HepG2 (cell line): Measurements from ENCODE around the gene STBD1. TPM values are rescaled to one million over a fixed set of nuclear protein-coding genes. Genes with fewer than 3 reads are reported as not detected.

ENCODE experiments used
- ATAC-seq: fragments of 200-7000 bp; cut with Tn5 transposase; 3 replicates; pipeline ENCODE4 v1.9.1; 2020; ENCODE audit warnings: mild to moderate bottlenecking, moderate library complexity
- BruUV-seq: library from RNA; stranded (reverse); fragments of 400-500 nt; replicated peaks from 2 replicates; lab custom pipeline; 2021; lab: Mats Ljungman, UMichigan
- CTCF ChIA-PET: fragments of 300-600 bp; formaldehyde crosslinking; extraction: SDS; loops from one replicate; lab custom pipeline; 2021; ENCODE audit warnings: low total read pairs, inconsistent platforms, low intra/inter-chr PET ratio; lab: Yijun Ruan, JAX
- POLR2A ChIA-PET: fragments of 350-600 bp; sonication (Branson Sonifier 250); formaldehyde crosslinking; loops from one replicate; lab custom pipeline; 2020; ENCODE audit warnings: antibody characterized with exemption, inconsistent platforms; lab: Yijun Ruan, JAX
- DNase-seq: peaks from one replicate; pipeline ENCODE4 v3.0.0-alpha.2; 2015; ENCODE audit warnings: low spot score
- FAIRE-seq: peaks from 3 replicates; lab custom pipeline; 2011; peaks lifted over from hg19 to GRCh38; lab: Jason Lieb, UNC
- H2AFZ ChIP-seq: one replicate; pipeline ENCODE4 v1.6.1; 2011; ENCODE audit warnings: low read length, inconsistent platforms
- H3K27ac ChIP-seq: fragments of 300-600 bp; 3 replicates; pipeline ENCODE4 v1.8.0; 2011; ENCODE audit warnings: mixed run types, mild to moderate bottlenecking, mixed read lengths, low read length, inconsistent platforms; ENCODE audit not compliant: insufficient read depth; ENCODE audit errors: extremely low read length
- H3K27me3 ChIP-seq, 2 experiments: fragments of 200-600 bp in 1 of 2; 2 replicates in 1 of 2; 3 replicates in 1 of 2; pipeline versions ENCODE4 v1.6.0 to v1.8.0; 2011; ENCODE audit warnings: low read length in 2 of 2, mild to moderate bottlenecking in 2 of 2, moderate library complexity in 2 of 2, inconsistent platforms in 1 of 2; ENCODE audit not compliant: insufficient read depth in 2 of 2, control insufficient read depth in 1 of 2
- H3K36me3 ChIP-seq, 2 experiments: fragments of 200-600 bp in 1 of 2; replicated peaks in 1 of 2; 2 replicates in 1 of 2; 3 replicates in 1 of 2; pipeline versions ENCODE4 v1.5.1 to v1.8.0; 2011; ENCODE audit warnings: low read length in 2 of 2, inconsistent platforms in 1 of 2; ENCODE audit not compliant: insufficient read depth in 2 of 2, control insufficient read depth in 1 of 2
- H3K4me1 ChIP-seq: 2 replicates; pipeline ENCODE4 v1.5.1; 2012; ENCODE audit warnings: low read length, inconsistent platforms; ENCODE audit not compliant: insufficient read depth
- H3K4me2 ChIP-seq: 2 replicates; pipeline ENCODE4 v1.6.0; 2011; ENCODE audit warnings: low read depth, low read length, inconsistent platforms
- H3K4me3 ChIP-seq, 3 experiments: fragments of 200-600 bp in 1 of 3; sonication (generic), shearing (Covaris generic) in 1 of 3; replicated peaks in 1 of 3; 2 replicates each; pipeline ENCODE4 v1.5.1; 2011 to 2016; ENCODE audit warnings: low read length in 3 of 3, inconsistent platforms in 2 of 3, low read depth in 2 of 3, mild to moderate bottlenecking in 2 of 3, control low read depth in 1 of 3, mixed read lengths in 1 of 3; ENCODE audit not compliant: insufficient read depth in 1 of 3
- H3K79me2 ChIP-seq: one replicate; pipeline ENCODE4 v1.6.1; 2011; ENCODE audit warnings: low read length, inconsistent platforms; ENCODE audit not compliant: insufficient read depth
- H3K9ac ChIP-seq: 2 replicates; pipeline ENCODE4 v1.6.0; 2011; ENCODE audit warnings: mild to moderate bottlenecking, low read depth, low read length, inconsistent platforms; ENCODE audit not compliant: insufficient read depth
- H3K9me3 ChIP-seq: 2 replicates; pipeline ENCODE4 v1.5.1; 2012; ENCODE audit warnings: mild to moderate bottlenecking, low read length
- H4K20me1 ChIP-seq: 2 replicates; pipeline ENCODE4 v1.6.0; 2011; ENCODE audit warnings: inconsistent platforms, mild to moderate bottlenecking, low read length, moderate library complexity; ENCODE audit not compliant: insufficient read depth
- BHLHE40 ChIP-seq: IDR thresholded peaks from 2 replicates; pipeline ENCODE4 v1.6.1; 2011; ENCODE audit warnings: low read length, improper control_type of control experiment
- BRD4 ChIP-seq: sonication (generic); formaldehyde crosslinking; IDR thresholded peaks from 2 replicates; pipeline ENCODE4 v1.4.0; 2020; ENCODE audit warnings: missing genetic modification reagents
- NFIC ChIP-seq: IDR thresholded peaks from 2 replicates; pipeline ENCODE4 v1.6.1; 2012; ENCODE audit warnings: mild to moderate bottlenecking, low read length, inconsistent platforms
- TSC22D2 ChIP-seq: sonication (generic); formaldehyde crosslinking; IDR thresholded peaks from 2 replicates; pipeline ENCODE4 v1.5.1; 2020; ENCODE audit warnings: missing genetic modification reagents, mild to moderate bottlenecking, borderline replicate concordance
- ZBTB7A ChIP-seq: sonication (generic); formaldehyde crosslinking; IDR thresholded peaks from 2 replicates; pipeline ENCODE4 v1.8.0; 2022; ENCODE audit warnings: mild to moderate bottlenecking, missing genetic modification reagents
- ZNF343 ChIP-seq: sonication (generic); formaldehyde crosslinking; IDR thresholded peaks from 2 replicates; pipeline ENCODE4 v1.4.0; 2020; ENCODE audit warnings: mild to moderate bottlenecking, missing genetic modification reagents
- ZNF577 ChIP-seq: sonication (generic); formaldehyde crosslinking; IDR thresholded peaks from 2 replicates; pipeline ENCODE4 v1.4.0; 2020; ENCODE audit warnings: mild to moderate bottlenecking, low read depth, missing genetic modification reagents, borderline replicate concordance
- ZSCAN12 ChIP-seq: sonication (generic); formaldehyde crosslinking; IDR thresholded peaks from 2 replicates; pipeline ENCODE4 v1.9.0; 2021; ENCODE audit warnings: mild to moderate bottlenecking, missing genetic modification reagents
- WGBS: methylation state at CpG from one replicate; pipeline ENCODE4 v1.1.6; 2017; ENCODE audit warnings: low lambda C conversion rate; 5-methylcytosine and 5-hydroxymethylcytosine counted together
- in situ Hi-C: cut with HindIII; loops from 2 replicates; pipeline ENCODE4 v1.10.0; 2017; ENCODE audit warnings: low pct_unique_long_range_greater_than_20kb; ENCODE audit not compliant: extremely low pct_ligation_motif_present
- intact Hi-C: fragments of 100-400 bp; cut with micrococcal nuclease; formaldehyde crosslinking; loops from one replicate; pipeline ENCODE4 v1.10.0; 2022; ENCODE audit not compliant: unreplicated experiment
- polyA plus RNA-seq, 8 experiments: library from polyadenylated mRNA; depleted of rRNA in 3 of 8; stranded (reverse) in 7 of 8; unstranded in 1 of 8; fragments of >200 nt; fragmentation: Illumina TruSeq in 4 of 8; extraction: Trizol in 4 of 8; gene quantifications; 2 replicates each; pipeline versions ENCODE4 v1.2.1 to v1.2.3, GENCODE V29; 2011 to 2016; ENCODE audit warnings: low read depth in 4 of 8, missing spikeins in 1 of 8, mixed read lengths in 1 of 8; ENCODE audit not compliant: insufficient read depth in 1 of 8
- total RNA-seq, 5 experiments: library from RNA; depleted of rRNA; stranded (reverse); fragments of >200 nt; fragmentation: Illumina TruSeq; extraction: Trizol; gene quantifications; 2 replicates each; pipeline ENCODE4 v1.2.3, GENCODE V29; 2016; ENCODE audit warnings: low read depth in 1 of 5
- TF ChIP-seq, protein P1 (sequence below): sonication (generic); formaldehyde crosslinking; IDR thresholded peaks from 2 replicates; pipeline ENCODE4 v1.5.1; 2020; ENCODE audit warnings: missing genetic modification reagents, mild to moderate bottlenecking, borderline replicate concordance
- TF ChIP-seq, protein P2 (sequence below): sonication (generic); formaldehyde crosslinking; IDR thresholded peaks from 2 replicates; pipeline ENCODE4 v1.4.0; 2020; ENCODE audit warnings: missing genetic modification reagents
- TF ChIP-seq, protein P3 (sequence below): IDR thresholded peaks from 2 replicates; pipeline ENCODE4 v1.6.1; 2012; ENCODE audit warnings: inconsistent platforms

STBD1 gene
- total and polyA plus RNA-seq, 2 of the 13 experiments (the other 11 are each of a cell fraction or from before 2014, with no cell fraction given) = 2.8 to 4.3 TPM

DNA sequence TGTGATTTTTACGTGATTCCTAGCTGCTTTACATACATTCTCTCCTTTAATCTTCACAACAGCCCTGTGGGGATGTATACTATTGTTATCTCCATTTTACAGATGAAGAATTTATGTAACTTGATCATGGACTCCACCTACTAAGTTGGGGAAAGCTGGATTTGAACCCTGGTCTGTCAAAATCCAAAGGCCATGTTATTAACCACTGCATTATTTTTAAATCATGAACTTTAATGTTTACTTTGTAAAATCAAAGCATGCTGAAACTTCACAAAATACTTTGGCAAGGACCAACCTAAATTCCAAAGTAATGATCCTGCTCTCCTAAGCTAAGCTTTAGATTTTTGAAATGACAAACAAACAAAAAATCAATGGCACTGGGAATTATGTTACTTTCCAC, 28.9 kb upstream of the STBD1 start:
- Histone ChIP-seq H3K79me2 (no peaks in the 10 kb centered on the region), H3K27ac (no peak overlapping the region), H2AFZ (no peak overlapping the region), H3K36me3 (no peaks in the 10 kb centered on the region), H4K20me1 (no peaks in the 10 kb centered on the region), H3K9ac (no peak overlapping the region), H3K27me3 (no peaks in the 10 kb centered on the region), H3K4me3 (no peak overlapping the region), H3K4me2 (no peak overlapping the region), H3K9me3 (no peaks in the 10 kb centered on the region), H3K4me1 (peaks cover 66% of the 10 kb centered on the region)
- DNase-seq (no peak), ATAC-seq (no peak), FAIRE-seq (no peak)
- in situ Hi-C loops = no loop called here
- 78% methylated on average over 1 of the region's 1 CpG for WGBS
- BruUV-seq = no TSS peak
- POLR2A ChIA-PET = interaction anchor here (1.1 to 2.3 kb wide), 3 partner anchors 17 to 29 kb away, joined by 3 to 22 read pairs (median 10); partner anchors contain the start of gene STBD1
- intact Hi-C loops = no loop called here
- CTCF ChIA-PET = no interaction called here
- no peak for TF ChIP-seq ZNF577 (CRISPR knock-in tag)
- TF ChIP-seq, protein P1, sequence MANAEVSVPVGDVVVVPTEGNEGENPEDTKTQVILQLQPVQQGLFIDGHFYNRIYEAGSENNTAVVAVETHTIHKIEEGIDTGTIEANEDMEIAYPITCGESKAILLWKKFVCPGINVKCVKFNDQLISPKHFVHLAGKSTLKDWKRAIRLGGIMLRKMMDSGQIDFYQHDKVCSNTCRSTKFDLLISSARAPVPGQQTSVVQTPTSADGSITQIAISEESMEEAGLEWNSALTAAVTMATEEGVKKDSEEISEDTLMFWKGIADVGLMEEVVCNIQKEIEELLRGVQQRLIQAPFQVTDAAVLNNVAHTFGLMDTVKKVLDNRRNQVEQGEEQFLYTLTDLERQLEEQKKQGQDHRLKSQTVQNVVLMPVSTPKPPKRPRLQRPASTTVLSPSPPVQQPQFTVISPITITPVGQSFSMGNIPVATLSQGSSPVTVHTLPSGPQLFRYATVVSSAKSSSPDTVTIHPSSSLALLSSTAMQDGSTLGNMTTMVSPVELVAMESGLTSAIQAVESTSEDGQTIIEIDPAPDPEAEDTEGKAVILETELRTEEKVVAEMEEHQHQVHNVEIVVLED = no peak
- no peak for TF ChIP-seq ZBTB7A (CRISPR knock-in tag)
- no peak for TF ChIP-seq ZNF343 (CRISPR knock-in tag)
- TF ChIP-seq BHLHE40 = no peak
- no peak for TF ChIP-seq ZSCAN12
- TF ChIP-seq, protein P2, sequence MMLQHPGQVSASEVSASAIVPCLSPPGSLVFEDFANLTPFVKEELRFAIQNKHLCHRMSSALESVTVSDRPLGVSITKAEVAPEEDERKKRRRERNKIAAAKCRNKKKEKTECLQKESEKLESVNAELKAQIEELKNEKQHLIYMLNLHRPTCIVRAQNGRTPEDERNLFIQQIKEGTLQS (CRISPR knock-in tag) = no peak
- TF ChIP-seq TSC22D2 (CRISPR knock-in tag) = no peak
- no peak for TF ChIP-seq BRD4 (CRISPR knock-in tag)
- TF ChIP-seq, protein P3, sequence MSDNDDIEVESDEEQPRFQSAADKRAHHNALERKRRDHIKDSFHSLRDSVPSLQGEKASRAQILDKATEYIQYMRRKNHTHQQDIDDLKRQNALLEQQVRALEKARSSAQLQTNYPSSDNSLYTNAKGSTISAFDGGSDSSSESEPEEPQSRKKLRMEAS = no peak
- no peak for TF ChIP-seq NFIC
